A549 (cell line): ENCODE data around the gene PKHD1. TPM values are rescaled to one million over a fixed set of nuclear protein-coding genes. Genes with fewer than 3 reads are reported as not detected.

Source experiments
- ATAC-seq, 2 experiments: fragments of 200-7000 bp in 1 of 2; fragments of >200 bp in 1 of 2; cut with Nextera tagmentation in 1 of 2; cut with Tn5 transposase in 1 of 2; 3 replicates each; pipeline versions ENCODE4 v1.8.0 to v1.9.1; 2018 to 2020; ENCODE audit warnings: mild to moderate bottlenecking in 1 of 2, moderate library complexity in 1 of 2
- CTCF ChIA-PET: fragments of 300-600 bp; sonication (Branson Sonifier 250); formaldehyde crosslinking; extraction: SDS; loops from one replicate; lab custom pipeline; 2021; ENCODE audit warnings: antibody characterized with exemption, inconsistent platforms; lab: Yijun Ruan, JAX
- POLR2A ChIA-PET: fragments of 350-600 bp; formaldehyde crosslinking; extraction: SDS; loops from one replicate; lab custom pipeline; 2021; ENCODE audit warnings: antibody characterized with exemption, inconsistent platforms; lab: Yijun Ruan, JAX
- DNase-seq, 2 experiments: peaks; one replicate each; pipeline versions ENCODE4 v3.0.0 to v3.0.0-alpha.2; 2011 to 2016; ENCODE audit warnings: low read depth in 1 of 2, low spot score in 1 of 2
- FAIRE-seq: peaks from 2 replicates; lab custom pipeline; 2011; peaks lifted over from hg19 to GRCh38; lab: Jason Lieb, UNC
- H3K27ac ChIP-seq, 2 experiments: fragments of >200 bp; sonication (Bioruptor Twin); formaldehyde crosslinking; 3 replicates each; pipeline ENCODE4 v1.5.1; 2016 to 2017
- H3K4me1 ChIP-seq: fragments of >200 bp; sonication (Bioruptor Twin); formaldehyde crosslinking; 3 replicates; pipeline ENCODE4 v1.6.1; 2016
- H3K4me2 ChIP-seq: fragments of >200 bp; sonication (Bioruptor Twin); formaldehyde crosslinking; 3 replicates; pipeline ENCODE4 v1.6.1; 2016
- H3K4me3 ChIP-seq: fragments of >200 bp; sonication (Bioruptor Twin); formaldehyde crosslinking; 3 replicates; pipeline ENCODE4 v1.5.1; 2016
- H3K9me3 ChIP-seq: fragments of >200 bp; sonication (Bioruptor Twin); formaldehyde crosslinking; 3 replicates; pipeline ENCODE4 v1.6.1; 2016
- CBX8 ChIP-seq: fragments of 200-600 bp; sonication (generic); IDR thresholded peaks from 2 replicates; pipeline ENCODE4 v1.6.1; 2016
- CEBPB ChIP-seq, 2 experiments: fragments of >200 bp in 1 of 2; sonication (Bioruptor Twin) in 1 of 2; formaldehyde crosslinking in 1 of 2; IDR thresholded peaks; 2 replicates each; pipeline ENCODE4 v1.6.1; 2012 to 2016
- CHD2 ChIP-seq: fragments of 150-350 bp; IDR thresholded peaks from 2 replicates; pipeline ENCODE4 v1.6.1; 2014; ENCODE audit warnings: low read length; ENCODE audit not compliant: partially characterized antibody
- EHMT2 ChIP-seq: fragments of 200-600 bp; sonication (generic); IDR thresholded peaks from 2 replicates; pipeline ENCODE4 v1.6.1; 2016; ENCODE audit warnings: antibody characterized with exemption, low read depth, mild to moderate bottlenecking, moderate library complexity
- FOSB ChIP-seq: fragments of 250-450 bp; sonication (Bioruptor Pico); IDR thresholded peaks from 2 replicates; pipeline ENCODE4 v1.5.0; 2020; ENCODE audit warnings: mild to moderate bottlenecking, moderate library complexity
- FOSL2 ChIP-seq, 2 experiments: fragments of 450-650 bp in 1 of 2; fragments of >200 bp in 1 of 2; sonication (Bioruptor Twin) in 1 of 2; formaldehyde crosslinking; IDR thresholded peaks; 2 replicates each; pipeline versions ENCODE4 v1.5.0 to v1.6.1; 2016 to 2020; ENCODE audit warnings: mild to moderate bottlenecking in 1 of 2, moderate library complexity in 1 of 2
- HDAC2 ChIP-seq: fragments of 200-600 bp; sonication (generic); IDR thresholded peaks from 2 replicates; pipeline ENCODE4 v1.6.1; 2016
- HES2 ChIP-seq: fragments of >200 bp; sonication (Bioruptor Twin); formaldehyde crosslinking; IDR thresholded peaks from 2 replicates; pipeline ENCODE4 v1.6.1; 2016
- HOXA7 ChIP-seq: fragments of 250-450 bp; sonication (Bioruptor Pico); IDR thresholded peaks from 2 replicates; pipeline ENCODE4 v1.5.0; 2020; ENCODE audit warnings: mild to moderate bottlenecking, moderate library complexity
- JUN ChIP-seq, 2 experiments: fragments of >200 bp; sonication (Bioruptor Twin); formaldehyde crosslinking; IDR thresholded peaks; 2 replicates in 1 of 2; 3 replicates in 1 of 2; pipeline ENCODE4 v1.6.1; 2016 to 2017
- KDM5A ChIP-seq: fragments of 200-600 bp; sonication (generic); IDR thresholded peaks from 2 replicates; pipeline ENCODE4 v1.6.1; 2016; ENCODE audit warnings: antibody characterized with exemption, mild to moderate bottlenecking
- MAFK ChIP-seq: fragments of 450-650 bp; IDR thresholded peaks from 2 replicates; pipeline ENCODE4 v1.6.1; 2014; ENCODE audit not compliant: partially characterized antibody
- NR3C1 ChIP-seq: fragments of >200 bp; sonication (Bioruptor Twin); formaldehyde crosslinking; IDR thresholded peaks from 3 replicates; pipeline ENCODE4 v1.6.1; 2017
- PBX3 ChIP-seq: IDR thresholded peaks from 2 replicates; pipeline ENCODE4 v1.6.1; 2012
- POLR2A ChIP-seq: IDR thresholded peaks from 2 replicates; pipeline ENCODE4 v1.6.1; 2012; ENCODE audit warnings: mild to moderate bottlenecking, low read length
- RARB ChIP-seq: fragments of 250-450 bp; sonication (Bioruptor Pico); IDR thresholded peaks from 2 replicates; pipeline ENCODE4 v1.8.0; 2021; ENCODE audit warnings: mild to moderate bottlenecking, moderate library complexity
- TFCP2L1 ChIP-seq: fragments of 250-450 bp; sonication (Bioruptor Pico); IDR thresholded peaks from 2 replicates; pipeline ENCODE4 v1.5.0; 2021; ENCODE audit warnings: mild to moderate bottlenecking
- USF2 ChIP-seq: fragments of 450-650 bp; IDR thresholded peaks from 2 replicates; pipeline ENCODE4 v1.6.1; 2014; ENCODE audit warnings: antibody characterized with exemption
- ZFP36 ChIP-seq: fragments of 450-650 bp; IDR thresholded peaks from 2 replicates; pipeline ENCODE4 v1.6.1; 2014; ENCODE audit warnings: borderline replicate concordance; ENCODE audit not compliant: partially characterized antibody
- ZSCAN20 ChIP-seq: fragments of 250-450 bp; sonication (Bioruptor Pico); IDR thresholded peaks from 2 replicates; pipeline ENCODE4 v1.8.0; 2022; ENCODE audit warnings: mild to moderate bottlenecking, moderate library complexity
- WGBS: methylation state at CpG from one replicate; pipeline ENCODE4 v1.1.6; 2017; ENCODE audit errors: missing lambda C conversion rate; 5-methylcytosine and 5-hydroxymethylcytosine counted together
- polyA plus RNA-seq, 4 experiments: library from polyadenylated mRNA; depleted of rRNA in 3 of 4; stranded (reverse); fragments of >200 nt; fragmentation: RNase III in 1 of 4; extraction: RNeasy Plus Mini Kit Qiagen cat#74134 plus additional on column Dnase treatment in 1 of 4; gene quantifications; 2 replicates in 3 of 4; 3 replicates in 1 of 4; pipeline ENCODE4 v1.2.3, GENCODE V29; 2011 to 2017
- TF ChIP-seq, protein P1 (sequence below): fragments of 250-450 bp; sonication (Bioruptor Pico); IDR thresholded peaks from 2 replicates; pipeline ENCODE4 v1.5.0; 2020; ENCODE audit warnings: low read depth, mild to moderate bottlenecking, moderate library complexity
- TF ChIP-seq, protein P2 (sequence below): IDR thresholded peaks from 2 replicates; pipeline ENCODE4 v1.6.1; 2012; ENCODE audit warnings: low read depth, borderline replicate concordance

PKHD1 gene
- polyA plus RNA-seq, 2 of the 4 experiments (the other 2 are of a cell fraction): not detected

- WGBS: under 1% methylated on average over 4 of the region's 4 CpGs
- CTCF ChIA-PET: no interaction called here
- Histone ChIP-seq H3K4me2 (no peak overlapping the region), H3K4me1 (no peaks in the 10 kb centered on the region), H3K4me3 (no peak overlapping the region), H3K27ac (no peak overlapping the region), H3K9me3 (no peaks in the 10 kb centered on the region; the same call in 2 of the 3 replicates)
- no peak for ATAC-seq
- POLR2A ChIA-PET: no interaction called here
- DNase-seq: no peak
- FAIRE-seq: no peak
- no peak for TF ChIP-seq NR3C1
- TF ChIP-seq KDM5A: no peak
- TF ChIP-seq ZSCAN20 (CRISPR knock-in tag): no peak
- TF ChIP-seq JUN (IDR thresholded peaks at IDR 0.05): no peak
- no peak for TF ChIP-seq PBX3
- TF ChIP-seq FOSB (CRISPR knock-in tag): no peak
- TF ChIP-seq MAFK: no peak
- no peak for TF ChIP-seq CHD2
- TF ChIP-seq POLR2A: no peak
- TF ChIP-seq RARB (CRISPR knock-in tag): no peak
- TF ChIP-seq ZFP36: no peak
Observed at GRCh38 chr6:51675922-51676275, 411.5 kb downstream of the PKHD1 start.

DNA sequence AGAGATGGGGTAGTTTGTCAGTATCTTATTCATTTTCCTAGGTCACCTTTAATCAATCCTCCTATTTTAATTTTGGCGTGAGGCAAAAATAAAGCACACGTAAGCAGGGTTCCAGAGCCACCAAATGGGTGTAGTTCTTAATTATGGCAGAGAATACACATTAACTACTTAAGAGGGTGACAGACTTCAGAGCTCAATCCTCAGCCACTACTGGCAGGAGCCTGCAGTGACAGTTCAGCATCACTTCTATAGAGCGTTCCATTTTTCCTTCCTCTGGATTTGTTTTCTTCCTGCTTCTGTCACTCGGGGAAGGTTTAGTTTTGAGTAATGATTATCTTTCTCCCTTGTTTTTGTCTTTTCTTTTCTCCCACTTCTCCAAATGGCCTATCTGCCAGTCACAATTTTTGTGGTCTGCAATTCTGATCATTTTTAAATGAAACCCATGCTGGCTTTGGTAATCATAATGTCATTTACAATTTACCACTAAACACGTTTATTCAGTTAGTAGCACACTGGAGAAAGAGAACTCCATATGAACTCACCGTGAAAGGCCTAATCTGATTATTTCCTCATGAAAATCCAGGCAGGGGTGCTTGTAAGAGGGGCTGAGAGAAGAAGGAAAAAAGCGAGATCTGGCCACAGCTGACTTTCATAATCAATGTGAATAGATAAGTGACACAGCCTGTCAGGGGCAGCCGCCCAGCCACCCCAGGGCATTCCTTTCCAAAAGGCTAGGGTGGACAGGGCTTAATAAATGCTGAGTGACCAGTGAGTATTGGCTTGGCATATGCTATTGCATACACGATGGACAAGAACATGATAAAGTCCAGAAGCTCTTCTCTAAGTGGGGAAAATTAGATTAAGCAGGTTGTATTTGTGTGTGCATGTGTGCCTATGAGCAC is 412.1 kb downstream of the PKHD1 start:
- ChIA-PET CTCF (no interaction called here), POLR2A (no interaction called here)
- FAIRE-seq: no peak
- Histone ChIP-seq H3K4me2 (no peak overlapping the region), H3K9me3 (no peaks in the 10 kb centered on the region; the same call in 2 of the 3 replicates), H3K4me3 (no peak overlapping the region), H3K27ac (no peak overlapping the region), H3K4me1 (no peaks in the 10 kb centered on the region)
- ATAC-seq: no peak
- no peak for TF ChIP-seq FOSL2 (IDR thresholded peaks at IDR 0.05)
- no peak for TF ChIP-seq FOSL2 (CRISPR knock-in tag; IDR thresholded peaks at IDR 0.05)
- no peak for TF ChIP-seq EHMT2
- no peak for TF ChIP-seq HOXA7 (CRISPR knock-in tag)
- no peak for TF ChIP-seq MAFK
- TF ChIP-seq CEBPB (IDR thresholded peaks at IDR 0.05): no peak
- no peak for TF ChIP-seq HDAC2
- no peak for TF ChIP-seq CBX8
- TF ChIP-seq, protein P1, sequence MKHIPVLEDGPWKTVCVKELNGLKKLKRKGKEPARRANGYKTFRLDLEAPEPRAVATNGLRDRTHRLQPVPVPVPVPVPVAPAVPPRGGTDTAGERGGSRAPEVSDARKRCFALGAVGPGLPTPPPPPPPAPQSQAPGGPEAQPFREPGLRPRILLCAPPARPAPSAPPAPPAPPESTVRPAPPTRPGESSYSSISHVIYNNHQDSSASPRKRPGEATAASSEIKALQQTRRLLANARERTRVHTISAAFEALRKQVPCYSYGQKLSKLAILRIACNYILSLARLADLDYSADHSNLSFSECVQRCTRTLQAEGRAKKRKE (CRISPR knock-in tag): no peak
- TF ChIP-seq HES2: no peak
- TF ChIP-seq USF2: no peak
- TF ChIP-seq, protein P2, sequence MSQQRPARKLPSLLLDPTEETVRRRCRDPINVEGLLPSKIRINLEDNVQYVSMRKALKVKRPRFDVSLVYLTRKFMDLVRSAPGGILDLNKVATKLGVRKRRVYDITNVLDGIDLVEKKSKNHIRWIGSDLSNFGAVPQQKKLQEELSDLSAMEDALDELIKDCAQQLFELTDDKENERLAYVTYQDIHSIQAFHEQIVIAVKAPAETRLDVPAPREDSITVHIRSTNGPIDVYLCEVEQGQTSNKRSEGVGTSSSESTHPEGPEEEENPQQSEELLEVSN: no peak
- no peak for TF ChIP-seq TFCP2L1 (CRISPR knock-in tag)
- no peak for TF ChIP-seq RARB (CRISPR knock-in tag)
- TF ChIP-seq ZSCAN20 (CRISPR knock-in tag): no peak
- DNase-seq: no peak
- WGBS: 17% methylated on average over 9 of the region's 9 CpGs
